Islet of Langerhans (tissue), 1 donor: ENCODE data around the gene DNAJA4.

Source experiments
- FAIRE-seq: peaks from one replicate; lab custom pipeline; 2011; peaks lifted over from hg19 to GRCh38; lab: Jason Lieb, UNC

The DNAJA4 gene

DNA sequence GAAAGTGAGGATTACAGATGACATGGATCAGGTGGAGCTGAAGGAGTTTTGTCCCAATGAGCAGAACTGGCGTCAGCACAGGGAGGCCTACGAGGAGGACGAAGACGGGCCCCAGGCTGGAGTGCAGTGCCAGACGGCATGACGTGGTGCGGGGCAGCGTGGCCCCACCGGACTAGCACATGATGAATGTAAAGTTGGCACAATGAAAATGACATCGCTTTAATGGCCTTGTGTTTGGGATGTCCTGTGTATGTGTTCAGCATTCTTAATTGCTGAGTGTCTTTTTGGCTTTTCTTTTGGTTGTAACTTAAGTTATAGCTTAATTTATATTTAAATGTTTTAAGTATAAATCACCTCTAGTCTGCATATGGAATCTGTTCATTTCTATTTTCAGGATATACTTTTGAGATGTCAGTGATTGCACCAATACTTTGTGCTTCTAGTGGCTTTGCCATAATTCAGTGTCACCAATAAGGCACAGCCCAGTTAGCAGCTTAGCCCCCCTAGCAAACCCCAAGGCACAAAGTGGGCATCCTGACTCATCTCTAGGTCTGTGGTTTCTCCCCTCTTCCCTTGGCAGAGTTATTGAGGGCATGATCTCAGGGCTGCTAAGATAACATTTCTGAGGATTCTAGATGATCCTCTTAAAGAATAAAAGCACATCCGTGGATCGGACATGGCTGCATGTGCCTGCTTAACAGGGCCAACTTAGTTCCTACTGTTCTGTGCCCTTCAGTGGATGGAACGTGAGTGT lies 16.1 kb downstream of the DNAJA4 start:
- no peak for FAIRE-seq

DNA sequence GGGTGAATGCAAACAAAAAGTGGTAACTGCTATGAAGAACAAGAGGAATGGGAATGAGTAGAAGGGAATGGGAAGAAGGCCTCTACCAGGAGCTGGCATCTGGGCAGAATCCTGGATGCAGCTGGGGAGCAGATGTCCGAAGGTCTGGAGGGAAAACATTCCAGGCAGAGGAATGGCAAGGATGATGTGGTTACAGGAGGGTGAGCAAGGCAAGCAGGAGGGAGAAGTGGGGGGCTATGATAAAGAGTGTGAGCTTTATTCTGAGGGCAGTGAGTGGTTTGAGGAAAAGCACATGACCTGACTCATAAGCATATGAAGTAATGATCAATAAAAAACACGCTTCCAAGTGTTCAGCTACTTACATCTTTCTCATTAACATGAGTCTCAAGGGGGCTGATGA lies 18.0 kb downstream of the DNAJA4 start:
- FAIRE-seq = no peak

DNA sequence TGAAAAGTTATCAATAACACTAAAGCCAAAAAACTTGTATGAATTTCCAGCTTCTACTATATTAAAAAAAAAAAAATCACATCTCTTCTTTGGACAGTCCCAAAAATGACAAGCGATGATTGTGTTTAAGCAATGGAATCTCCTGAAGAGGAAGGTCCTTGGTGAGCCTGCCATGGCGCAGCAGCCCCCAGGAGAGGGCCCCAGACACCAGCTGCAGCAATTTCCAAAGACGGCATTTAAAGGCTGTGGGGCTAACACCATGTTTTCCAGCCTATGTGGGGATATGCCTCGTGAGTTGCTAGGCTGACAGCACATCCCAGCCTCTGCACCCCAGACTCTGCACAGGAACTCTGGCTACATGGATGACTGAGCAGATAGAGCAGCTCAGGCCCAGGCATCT lies 20.4 kb downstream of the DNAJA4 start:
- FAIRE-seq = no peak

DNA sequence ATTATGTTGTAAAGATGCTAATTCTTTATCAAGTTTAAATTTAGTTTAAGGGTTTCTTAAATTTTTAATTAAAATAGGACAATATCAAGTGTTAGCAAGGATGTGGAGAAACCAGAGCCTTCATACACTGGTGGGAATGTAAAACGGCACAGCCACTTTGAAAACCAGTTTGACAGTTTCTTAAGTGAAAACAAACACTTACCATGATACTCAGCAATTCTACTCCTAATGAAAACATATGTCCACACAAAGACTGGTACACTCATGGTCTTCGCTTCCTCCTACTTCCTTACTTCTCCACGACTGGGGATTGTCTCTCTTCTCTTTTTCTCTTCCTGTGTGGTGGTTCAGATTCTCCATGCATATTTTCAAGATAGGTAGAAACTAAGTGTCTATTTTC lies 25.9 kb downstream of the DNAJA4 start:
- no peak for FAIRE-seq

DNA sequence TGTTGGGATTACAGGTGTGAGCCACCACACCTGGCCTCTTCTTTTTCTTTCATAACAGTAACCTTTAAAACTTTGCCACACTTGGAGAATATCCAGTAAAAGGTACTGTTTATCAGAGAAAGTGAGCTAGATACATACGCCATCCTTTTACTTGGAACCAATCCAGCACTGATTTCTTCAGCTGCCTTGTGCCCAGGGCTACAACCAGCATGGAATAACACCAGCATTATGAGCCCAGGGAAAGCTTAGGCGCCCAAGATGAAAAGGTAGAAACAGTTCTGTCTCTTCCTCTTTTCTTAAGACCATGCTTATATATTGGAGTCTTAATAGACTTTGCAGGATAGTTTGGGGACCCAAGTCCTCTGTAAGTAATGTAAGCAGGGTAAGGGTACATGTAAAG lies 26.7 kb downstream of the DNAJA4 start:
- FAIRE-seq = no peak

DNA sequence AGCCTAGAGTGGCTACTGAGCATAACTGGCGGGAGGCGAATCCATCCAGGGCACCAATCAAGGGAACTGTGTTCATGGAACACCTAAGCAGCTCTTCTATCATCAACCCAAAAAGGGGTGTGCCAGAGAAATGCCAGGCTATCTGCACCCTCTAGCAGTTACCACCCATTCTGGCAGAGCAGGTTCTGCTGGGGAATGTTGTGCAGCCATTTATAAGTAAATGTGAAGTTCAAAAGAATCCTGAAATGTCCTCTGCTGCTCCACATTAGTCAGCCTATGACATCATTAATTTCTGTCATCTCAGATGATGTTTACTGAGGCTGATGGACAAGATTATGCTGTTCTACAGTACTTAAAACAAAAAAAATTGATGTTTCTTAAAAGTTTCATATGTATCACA lies 27.3 kb downstream of the DNAJA4 start:
- FAIRE-seq = no peak

DNA sequence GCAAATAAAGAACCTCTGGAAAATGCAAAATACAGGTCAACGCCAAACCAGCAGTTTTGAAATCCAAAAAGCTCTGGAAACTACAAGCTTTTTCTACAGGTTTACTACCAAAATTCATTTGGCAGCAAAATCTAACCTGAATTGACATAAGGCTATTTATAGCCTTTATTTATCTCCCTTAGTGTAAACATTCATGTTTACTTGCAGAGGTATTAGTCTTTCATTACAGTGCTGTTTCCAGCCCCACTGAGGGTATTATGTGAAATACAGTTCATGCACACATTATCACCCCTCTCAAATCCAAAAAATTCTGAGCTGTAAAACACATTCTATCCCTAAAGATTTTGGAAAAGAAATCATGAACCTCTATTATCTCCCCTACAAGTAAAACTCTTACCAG lies 27.9 kb downstream of the DNAJA4 start:
- no peak for FAIRE-seq

DNA sequence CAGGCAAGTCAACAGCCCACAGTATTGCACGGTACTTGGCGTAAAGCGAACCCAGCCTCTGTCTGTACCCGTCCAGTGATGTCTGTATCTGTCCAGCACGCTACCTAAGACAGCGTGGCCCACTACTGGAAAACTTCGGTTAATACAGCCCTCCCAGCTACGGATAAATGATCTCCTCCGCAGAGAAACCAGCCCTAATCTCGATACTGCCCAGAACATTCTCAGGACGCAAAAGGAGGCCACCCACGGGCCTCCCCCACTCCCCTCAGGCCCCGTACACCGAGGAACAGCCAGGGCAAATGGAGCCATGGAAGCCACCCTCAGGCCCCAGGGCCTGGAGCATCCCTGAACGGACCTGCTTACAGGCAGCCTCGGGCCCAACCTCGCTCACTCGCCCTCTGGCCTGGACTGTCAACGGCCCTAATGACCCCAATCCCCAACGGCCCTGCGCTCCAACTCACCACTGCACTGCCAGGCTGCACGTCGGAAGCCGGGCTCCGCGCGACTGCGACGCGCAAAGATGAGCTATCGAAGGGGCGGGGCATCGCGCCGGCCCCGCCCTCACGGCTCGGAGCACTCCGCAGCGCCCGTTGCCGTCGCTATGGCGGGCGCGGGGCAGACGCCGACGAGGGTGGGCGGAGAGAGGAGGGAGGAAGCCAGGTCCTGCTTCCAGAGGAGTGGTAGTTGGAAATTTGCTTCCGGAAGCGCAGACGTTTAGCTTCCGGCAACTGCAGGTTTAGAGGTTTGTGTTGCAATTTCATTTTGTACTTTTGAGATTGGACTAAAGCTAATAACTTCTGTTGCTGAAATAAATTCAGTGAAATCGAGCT lies 35.0 kb downstream of the DNAJA4 start, which contains the start of gene SKIC8:
Gene SKIC8 (minus strand): TSS at position 509 of the 830 bp plus-strand sequence. CDS start 3,923 bp downstream, outside the sequence.
- FAIRE-seq = no peak

DNA sequence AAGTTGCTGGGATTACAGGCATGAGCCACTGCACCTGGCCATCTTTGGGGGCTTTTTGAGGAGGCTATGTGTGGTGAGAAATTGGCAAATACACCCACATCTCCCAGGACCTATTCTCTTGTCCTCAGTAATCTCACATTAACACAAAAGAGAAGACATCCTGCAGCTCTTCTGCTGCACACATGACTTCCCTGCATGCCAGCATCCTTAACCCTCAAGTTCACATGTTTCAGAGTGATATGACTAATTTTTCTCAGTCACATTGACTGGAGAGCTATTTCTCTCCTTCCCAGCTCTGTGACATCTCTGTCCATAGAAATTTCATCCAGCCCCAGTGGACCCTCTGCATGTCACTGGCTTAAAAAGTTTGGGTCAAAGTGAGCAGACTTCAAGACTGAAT lies 37.0 kb downstream of the DNAJA4 start:
- FAIRE-seq = no peak

DNA sequence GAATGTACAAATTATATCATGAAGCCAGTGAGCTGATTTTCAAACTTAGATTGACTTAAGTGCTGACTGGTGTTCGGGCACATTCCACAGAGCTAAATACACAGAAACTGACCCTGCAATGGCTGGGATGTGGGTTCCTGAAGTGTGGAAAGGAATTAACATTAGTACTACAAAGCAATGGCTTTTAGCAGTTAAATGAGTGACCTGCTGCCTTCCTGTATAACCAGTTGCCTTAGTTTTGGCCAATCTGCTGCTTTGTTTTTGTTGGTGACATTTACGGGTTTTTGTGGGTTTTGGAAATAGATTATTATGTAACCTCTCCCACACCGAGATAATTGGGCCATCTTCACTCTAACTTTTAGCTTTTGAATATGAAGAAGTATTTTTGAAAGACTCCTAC lies 37.5 kb downstream of the DNAJA4 start:
- no peak for FAIRE-seq

DNA sequence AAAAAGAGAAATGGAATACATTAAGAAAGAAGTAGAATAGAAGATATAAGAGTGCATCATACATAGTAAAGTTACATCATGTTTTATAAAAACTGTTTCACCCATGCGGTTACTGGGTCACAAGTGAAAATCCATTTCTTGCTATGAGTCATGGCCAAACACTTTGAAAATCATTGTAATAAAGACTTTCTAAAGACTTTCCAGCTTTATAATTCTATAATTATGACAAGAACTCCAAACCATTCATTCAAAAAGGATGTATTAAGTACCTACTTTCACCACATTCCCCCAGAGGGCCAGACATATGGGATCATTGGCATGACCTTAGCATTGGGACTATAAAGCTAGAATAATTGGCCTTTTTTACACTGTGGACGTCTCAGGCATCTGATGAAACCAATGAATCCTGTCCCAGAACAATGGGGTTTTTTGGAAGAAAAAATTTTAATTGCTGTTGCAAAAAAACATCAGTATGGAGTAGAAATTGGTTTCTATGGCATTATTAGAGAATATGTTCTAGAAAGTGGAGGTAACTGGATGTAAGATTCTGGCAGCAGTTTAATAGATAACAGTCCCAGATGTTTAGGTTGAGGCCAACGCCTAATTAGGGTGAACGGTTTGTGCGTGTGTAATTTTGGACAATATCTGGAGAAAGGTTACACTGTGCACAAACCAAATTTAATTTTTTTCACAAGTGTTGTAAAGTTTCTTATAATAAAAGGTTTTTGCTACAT lies 38.4 kb downstream of the DNAJA4 start:
- no peak for FAIRE-seq

DNA sequence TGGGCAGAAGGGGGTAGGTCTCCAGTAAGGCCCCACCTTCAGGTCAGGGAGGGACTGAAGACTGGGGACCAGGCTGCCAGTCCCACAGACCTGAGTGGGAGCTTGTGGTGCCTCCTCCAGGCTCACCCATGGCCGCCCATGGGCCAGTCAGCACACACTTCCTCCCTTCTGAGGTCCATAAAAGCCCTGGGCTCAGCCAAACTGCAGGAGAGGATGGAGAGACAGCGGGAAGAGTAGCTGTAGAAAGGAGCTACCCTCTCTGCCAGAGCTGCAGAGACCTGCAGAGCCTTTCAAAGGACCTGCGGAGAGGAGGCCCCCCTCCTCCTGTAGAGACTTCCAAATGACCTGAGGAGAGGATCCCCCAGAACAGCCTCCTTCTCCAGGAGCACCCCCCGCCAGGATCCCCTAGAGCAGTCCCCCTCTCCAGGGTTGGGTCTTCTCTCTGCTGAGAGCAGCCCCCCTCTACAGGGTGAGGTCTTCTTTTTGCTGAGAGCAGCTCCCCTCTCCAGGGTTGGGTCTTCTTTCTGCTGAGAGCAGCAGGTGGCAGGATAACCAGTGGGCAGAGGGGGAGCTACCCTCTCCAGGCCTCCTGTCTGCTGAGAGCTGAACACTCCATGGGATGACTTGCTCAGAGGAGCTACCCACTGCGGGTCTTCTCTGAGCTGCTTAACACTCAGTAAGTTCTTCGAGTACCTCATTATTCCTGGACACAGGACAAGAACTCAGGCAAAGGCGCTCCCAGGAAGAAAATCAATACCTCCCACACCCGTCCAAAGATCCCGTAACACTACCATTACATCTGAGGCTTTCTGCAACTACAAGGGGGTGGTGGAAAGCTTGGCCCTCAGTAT lies 40.1 kb downstream of the DNAJA4 start:
- no peak for FAIRE-seq

DNA sequence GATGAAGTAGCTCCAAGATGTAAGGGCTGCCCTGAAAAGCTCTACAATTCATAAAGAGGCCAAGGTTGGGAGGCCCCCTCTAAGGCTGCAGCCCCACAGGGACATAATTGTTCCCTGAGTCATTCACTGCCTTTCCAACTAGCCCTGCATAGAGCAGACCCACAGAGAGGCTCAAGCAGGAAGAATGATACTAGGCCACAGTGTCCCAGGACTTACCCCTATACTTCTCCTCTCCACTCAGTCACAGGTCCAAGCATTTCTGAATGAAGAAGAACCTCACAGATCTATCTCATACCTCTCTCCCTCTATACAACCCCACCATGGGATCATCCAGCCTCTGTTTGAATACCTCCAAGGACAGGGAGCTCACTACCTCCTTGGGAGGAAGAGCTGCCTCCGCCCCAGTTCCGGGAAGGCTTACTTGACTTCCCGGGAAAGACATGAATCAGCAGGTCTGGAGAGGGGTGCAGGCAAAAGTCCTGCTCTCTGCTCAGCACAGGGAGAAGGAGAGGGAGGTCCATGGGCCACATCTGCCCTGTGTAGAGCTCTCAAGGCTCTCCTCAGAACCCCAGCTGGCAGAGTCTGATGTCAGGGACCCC lies 41.9 kb downstream of the DNAJA4 start:
- no peak for FAIRE-seq

DNA sequence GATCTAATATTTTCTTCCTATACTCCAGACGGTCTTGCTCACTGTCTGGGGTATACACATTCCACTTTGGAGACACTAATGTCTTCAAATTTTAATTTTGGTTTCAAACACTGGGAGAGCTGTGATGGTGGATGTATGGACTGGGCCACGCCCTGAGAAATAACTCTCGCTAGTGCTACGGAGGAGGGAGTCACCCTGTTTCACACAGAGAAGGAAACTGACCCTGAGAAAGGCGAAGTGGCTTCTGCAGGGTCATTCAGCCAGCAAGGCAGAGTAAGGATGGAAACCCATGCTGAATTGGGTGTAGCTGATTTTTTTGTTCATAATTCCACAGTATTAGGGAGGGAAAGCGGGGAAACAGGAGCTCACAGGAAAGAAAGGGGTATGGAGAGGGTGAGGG lies 43.6 kb downstream of the DNAJA4 start:
- FAIRE-seq = no peak

DNA sequence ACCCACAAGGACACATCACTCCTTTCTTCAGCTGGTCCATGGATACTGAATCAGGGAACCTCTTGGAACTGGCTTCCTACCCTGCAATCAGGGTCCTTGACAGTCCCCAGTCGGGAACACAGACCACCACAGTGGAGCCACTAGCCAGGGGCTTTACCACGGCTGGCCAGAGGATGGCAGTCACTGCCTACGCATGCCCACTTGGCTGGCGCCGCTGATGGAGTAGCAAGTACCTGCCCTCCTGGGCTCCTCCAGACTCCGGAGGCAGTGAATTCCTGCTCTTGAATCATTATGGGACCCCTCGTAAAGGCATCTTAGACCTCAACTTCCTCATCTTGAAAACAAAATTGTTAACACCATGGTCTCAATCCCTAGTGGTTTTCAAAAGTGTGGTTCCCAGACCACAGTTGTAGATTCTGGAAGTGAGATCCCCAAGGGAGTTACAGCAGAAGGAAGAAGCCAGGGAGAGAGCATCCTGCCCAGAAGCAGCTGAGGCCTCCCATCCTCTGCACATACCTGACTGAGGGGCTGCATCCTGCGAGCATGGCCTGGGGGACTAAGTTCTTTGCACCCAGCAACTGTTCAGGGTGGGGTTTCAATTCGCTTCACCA lies 44.2 kb downstream of the DNAJA4 start:
- FAIRE-seq = no peak

DNA sequence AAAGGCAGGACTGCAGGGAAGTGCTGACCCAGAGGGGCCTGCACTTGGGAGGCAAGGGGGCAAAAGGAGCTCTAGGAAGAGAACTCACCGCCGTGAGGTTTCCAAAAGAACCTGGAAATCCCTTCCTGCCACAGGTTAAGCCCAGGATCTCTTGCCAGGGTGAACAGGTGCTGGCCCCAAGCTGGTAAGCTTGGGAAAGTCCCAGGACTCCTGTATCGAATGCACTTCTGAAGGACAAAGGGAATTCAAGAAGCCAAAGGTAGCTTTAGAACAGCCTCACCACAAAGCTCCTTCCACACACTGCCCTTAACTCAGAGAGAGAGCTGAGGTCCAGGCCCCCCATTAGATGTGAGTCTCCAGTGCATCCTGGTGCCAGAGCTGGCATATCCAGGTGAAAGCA lies 46.9 kb downstream of the DNAJA4 start:
- FAIRE-seq = no peak

DNA sequence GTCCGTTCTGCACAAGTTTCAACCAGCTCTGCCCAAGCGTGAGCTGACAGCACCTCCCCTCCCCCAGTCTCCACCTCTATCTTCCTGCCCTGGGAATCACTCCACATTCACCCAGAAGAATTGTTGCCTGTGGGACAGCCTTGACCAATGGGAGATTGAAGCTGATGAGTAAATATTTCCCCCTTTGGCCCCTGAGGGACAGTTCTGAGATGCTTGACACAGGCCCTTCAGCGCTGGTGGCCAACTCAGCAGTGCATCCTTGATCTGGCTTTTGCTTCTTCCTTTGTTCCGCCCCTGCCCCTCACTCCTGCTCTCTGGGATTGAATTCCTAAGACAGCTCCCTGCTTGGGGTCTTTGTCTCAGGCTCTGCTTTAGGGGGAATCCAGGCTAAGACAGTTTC lies 48.2 kb downstream of the DNAJA4 start:
- no peak for FAIRE-seq

DNA sequence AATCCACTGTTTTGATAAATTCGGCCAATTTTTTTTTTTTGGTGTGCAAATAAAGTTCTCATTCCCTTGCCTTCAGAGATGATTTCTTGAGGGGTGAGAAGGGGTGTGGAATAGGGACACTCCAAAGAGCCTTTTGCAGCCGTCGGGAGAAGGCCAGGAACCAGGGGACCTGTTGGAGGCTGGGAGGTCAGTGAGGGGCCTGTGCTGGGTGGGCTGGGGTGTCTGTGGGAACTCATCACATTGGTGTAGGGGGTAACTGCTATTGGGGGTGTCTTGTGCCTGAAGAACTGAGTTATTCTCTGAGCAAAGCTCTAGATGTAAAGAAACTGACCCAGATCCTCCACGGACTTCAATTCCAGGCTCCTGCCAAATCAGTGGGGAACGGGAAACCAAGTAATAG lies 48.6 kb downstream of the DNAJA4 start:
- no peak for FAIRE-seq

DNA sequence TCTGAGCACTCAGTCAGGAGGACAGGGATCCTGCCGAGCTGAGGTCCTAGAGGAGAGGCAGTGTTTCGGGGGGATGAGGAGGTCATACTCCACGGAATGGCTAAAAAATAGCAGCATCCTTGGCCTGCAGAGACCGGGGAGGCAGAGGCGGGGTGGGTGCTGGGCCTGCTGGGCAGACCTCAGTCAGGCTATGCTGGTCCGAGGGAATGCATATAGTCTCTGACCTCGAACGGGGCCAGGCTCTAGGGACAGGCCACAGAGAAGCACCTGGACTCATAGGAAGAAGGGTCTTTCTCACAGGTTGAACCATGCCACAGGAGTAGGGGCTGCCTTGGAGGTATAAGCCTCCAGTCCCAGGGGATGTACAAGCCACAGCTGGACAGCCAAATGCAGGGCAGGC lies 49.0 kb downstream of the DNAJA4 start:
- no peak for FAIRE-seq

DNA sequence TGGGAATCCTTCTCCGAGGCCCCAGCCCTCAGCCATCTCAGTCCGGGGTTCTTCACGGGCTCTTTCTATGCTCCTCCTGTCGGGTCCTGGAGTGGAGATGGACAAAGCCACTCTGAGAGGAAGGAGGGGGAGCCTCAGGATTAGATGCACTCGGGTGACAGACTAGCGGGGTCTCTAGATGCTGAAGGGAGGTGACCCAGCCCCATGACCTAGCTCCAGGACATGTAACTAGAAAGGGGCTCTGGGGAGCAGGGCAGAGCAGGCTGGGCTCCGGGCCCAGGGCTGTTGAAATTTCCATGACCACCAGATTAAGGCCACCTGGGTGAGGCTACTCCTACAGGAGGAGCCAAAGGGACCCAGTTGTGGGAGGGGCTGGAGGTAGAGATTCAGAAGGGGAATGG lies 49.8 kb downstream of the DNAJA4 start:
- no peak for FAIRE-seq

DNA sequence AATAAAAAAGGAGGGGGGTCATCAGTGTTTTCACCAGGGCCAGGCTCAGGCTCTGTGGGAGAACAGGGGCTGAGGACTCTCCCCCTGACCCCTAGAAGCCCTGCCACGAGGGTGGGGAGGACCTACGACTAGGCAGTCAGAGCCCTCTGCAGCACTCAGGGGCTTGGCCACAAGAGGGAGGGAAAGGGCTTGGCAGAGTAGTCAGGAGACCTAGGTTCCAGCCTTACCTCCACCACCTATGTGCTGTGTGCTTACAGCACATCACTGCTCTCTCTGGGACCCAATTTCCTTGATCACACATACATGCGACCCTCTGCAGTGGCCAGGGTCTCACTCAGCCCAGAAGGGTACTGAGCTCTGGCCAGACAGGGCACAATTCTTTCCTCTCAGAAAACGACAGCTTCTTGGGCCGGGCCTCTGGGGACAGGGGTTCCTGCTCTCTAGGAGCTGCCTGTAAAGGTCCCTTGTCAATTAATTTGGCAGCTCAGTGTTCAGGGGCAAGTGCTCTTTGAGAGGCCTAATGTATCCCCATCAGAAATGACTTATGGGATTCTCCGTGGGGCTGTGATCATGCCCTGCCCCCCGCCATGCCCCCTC lies 51.4 kb downstream of the DNAJA4 start:
- no peak for FAIRE-seq
